ENCODE measurements around the gene DNAJC15.

DNAJC15 gene

GRCh38 chr13:43129066-43129465 lies 105.7 kb downstream of the DNAJC15 start:
- DNase-seq: no peak

DNA sequence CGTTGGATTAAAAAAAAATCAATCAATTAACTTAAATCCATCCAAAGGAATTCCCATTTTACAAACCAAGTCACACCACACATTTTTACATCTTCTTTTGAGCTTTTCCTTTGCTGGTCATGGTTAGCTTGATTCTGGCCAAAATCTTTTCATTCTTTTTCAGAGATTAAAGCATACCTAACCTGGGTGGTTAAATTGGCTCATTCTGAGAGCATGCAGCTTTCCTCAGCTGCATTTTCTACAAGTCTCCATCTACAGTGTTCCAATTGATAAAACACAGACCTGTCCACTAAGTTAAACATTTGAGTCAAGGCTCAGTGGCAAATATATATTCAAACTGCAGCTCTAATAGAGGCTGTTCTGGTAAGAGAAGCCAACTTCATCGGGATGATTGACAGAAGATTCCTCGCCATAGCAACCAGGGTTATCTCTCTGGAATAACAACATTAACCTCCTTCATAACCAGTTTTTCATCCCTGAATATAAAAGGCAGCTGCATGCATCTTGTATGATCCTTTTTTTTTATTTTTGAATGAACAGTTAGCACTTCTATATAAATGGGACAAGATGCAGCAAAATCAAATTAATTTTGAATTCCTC lies 106.2 kb downstream of the DNAJC15 start:
- no peak for DNase-seq

- no peak for DNase-seq
Measured at GRCh38 chr13:43132257-43132656, 108.9 kb downstream of the DNAJC15 start.

DNA sequence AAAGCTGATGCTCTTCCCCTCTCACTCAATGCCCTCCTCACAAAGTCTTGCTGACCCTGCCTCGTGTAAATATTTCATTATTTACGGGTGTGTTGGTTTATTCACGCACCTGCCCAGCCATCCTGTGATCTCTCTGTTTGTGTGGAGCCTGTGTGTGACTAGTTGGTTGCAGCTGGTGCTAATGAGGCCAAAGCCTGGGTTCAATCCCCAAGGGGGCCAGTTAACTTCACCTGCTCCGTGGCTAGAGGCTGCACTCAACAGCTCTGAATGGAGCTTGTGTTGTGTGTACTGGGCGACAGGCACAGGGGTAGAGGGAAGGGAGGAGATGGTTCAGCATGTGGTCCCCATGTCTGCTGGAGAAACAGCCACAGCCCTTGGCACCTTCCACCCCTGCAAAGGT lies 109.5 kb downstream of the DNAJC15 start:
- DNase-seq: no peak

DNA sequence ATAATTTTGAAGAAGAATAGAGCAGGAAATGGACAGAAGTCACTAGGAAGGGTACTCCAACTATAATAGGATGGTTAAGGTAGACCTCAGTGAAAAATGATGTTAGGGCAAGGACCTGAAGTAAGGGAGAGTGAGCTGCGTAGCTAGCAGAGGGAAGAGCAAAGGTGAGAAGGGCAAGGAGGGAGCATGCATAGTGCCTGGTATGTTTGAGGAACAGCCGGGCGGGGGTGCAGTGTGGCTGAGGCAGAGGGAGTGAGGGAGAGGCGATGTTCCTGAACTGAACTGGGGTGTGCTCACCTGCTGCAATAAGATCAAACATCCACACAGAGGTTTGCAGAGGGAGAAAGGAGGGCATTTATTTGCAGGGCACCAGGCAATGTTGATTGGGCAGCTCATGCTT lies 110.4 kb downstream of the DNAJC15 start:
- DNase-seq: no peak

- DNase-seq: no peak
Measured at GRCh38 chr13:43134868-43135267, 111.5 kb downstream of the DNAJC15 start.

- no peak for DNase-seq
Measured at GRCh38 chr13:43135516-43135915, 112.1 kb downstream of the DNAJC15 start.

DNA sequence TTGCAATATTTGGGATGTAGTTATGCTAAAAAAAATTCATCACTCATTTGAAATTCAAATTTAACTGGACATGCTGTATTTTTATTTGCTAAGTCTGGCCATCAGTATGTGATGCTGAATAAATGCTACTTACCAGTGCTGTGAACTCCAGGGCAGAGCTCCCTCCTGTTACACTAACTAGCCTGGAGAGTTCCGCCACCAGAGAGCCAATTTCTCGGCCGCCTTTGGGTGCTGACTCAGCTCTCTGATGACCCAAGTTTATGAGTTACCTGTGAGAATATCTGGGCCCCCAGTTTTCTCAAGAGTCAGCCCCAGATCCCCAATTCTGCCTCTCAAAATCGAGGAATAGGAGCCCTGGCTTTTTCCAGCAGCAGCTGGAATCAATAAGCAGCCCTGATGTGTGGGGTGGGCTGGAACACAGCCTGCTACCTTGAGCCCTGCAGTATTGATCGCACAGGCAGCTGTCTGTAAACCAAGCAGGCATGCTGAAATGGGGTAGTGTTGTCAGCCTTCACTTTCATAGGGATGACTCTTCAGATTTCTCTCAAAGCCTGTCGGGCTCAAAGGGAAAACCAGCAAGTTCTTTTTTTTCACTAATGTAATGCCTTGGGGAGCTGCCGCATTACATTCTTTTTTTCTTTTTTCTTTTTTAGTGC lies 113.7 kb downstream of the DNAJC15 start:
- no peak for DNase-seq

DNA sequence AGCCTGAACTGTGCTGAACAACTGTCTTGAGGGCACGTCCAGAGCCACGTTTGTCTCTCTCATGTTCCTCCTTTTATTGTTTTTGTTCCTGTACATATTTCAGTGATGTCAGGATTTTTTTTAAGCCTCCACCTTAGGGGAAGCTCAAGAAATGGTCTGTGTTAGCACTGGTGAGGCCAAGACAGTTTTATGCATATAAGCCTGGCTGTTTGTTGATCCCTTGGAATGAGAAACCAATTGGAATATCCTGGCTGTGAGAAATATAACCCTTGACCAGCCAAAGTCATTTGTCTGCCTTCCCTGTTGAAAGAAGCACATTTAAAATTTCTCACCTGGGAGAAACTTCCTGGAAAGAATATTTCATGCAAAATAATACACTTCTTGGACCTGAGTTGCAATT lies 115.8 kb downstream of the DNAJC15 start:
- DNase-seq: no peak

- no peak for DNase-seq
Measured at GRCh38 chr13:43139921-43140320, 116.5 kb downstream of the DNAJC15 start.

- DNase-seq: no peak
Measured at GRCh38 chr13:43140985-43141384, 117.6 kb downstream of the DNAJC15 start.

DNA sequence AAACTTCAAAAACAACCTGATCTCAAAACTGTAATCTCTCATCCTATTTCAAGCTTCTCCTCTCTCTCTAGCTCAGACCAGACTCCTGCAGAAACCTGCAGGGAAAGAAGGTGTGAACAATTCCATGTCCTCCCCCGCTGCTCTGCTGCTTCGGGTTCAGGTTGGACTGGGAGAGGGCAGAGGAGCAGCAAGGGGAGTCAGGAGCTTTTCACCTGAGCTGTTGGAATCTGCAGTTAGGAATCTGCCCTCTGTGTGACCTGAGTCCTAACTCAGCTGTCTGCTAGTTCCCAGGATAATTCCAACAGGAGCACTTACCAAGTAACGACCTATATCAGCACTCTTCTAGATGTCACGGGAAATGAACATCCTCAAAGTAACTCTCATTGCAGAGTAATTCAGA lies 118.3 kb downstream of the DNAJC15 start:
- no peak for DNase-seq

- DNase-seq: no peak
Measured at GRCh38 chr13:43143591-43143990, 120.2 kb downstream of the DNAJC15 start.

DNA sequence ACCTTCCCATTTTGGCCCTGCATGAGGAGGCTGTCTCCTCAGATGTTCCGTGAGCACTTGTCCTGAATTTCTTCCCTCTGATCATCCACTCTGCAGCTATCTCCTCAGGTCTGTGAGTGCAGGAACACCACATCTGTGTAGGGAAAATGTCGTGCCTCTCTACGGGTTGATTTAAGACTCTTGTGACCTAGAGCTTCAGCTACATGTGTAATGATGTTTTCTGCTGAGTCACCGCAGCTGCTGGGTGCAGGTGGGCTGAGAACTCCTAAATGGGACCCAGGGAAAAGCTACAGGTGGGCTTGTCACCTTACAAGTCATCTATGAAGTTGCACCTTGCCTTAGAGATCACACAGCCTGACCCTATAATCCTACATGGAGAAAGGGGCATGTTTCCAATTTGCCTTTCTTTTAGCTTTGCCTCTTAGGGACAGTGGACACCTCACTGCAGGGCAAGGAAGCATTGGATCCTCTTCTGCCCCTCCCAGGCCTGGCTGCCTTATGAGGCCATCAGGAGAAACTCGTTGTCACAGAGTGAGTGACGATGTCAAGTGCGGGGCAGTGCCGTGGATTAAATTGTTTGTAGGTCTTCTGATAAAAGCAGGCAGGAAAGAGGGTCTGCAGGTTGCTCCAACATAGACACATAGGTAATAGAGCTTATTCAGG lies 122.3 kb downstream of the DNAJC15 start:
- no peak for DNase-seq

GRCh38 chr13:43146400-43146799 lies 123.0 kb downstream of the DNAJC15 start:
- no peak for DNase-seq

GRCh38 chr13:43150369-43151207 lies 127.2 kb downstream of the DNAJC15 start:
- DNase-seq: no peak

DNA sequence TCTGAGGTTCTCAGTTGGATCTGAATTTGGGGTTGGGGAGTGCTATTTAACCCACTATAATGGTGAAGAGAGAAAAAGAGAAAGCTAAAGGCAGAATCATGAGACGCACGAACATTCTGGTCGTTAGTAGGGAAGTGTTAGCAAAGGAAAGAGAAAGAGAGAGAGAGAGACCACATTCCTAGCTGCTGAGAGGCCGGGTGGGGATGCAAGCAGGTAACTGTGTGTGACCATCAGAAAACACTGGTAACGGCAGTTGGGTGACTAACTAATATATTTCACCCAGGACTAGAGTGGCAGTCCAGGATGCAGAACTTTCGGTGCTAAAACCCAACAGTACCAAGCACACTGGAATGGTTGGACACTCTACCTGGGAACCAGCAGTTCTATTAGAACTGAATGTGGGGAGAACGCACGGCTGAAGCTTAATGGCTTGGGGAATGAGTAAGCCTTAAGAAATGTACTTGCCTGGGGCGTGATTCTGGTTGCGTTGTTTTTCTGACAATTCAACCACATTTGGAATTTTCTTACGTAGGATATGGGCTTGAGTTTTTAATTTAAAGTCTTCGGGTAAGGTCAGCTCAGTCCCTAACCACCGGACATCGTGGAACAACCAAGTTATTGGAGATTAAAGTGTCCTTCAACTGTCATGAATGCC lies 130.2 kb downstream of the DNAJC15 start:
- no peak for DNase-seq

DNA sequence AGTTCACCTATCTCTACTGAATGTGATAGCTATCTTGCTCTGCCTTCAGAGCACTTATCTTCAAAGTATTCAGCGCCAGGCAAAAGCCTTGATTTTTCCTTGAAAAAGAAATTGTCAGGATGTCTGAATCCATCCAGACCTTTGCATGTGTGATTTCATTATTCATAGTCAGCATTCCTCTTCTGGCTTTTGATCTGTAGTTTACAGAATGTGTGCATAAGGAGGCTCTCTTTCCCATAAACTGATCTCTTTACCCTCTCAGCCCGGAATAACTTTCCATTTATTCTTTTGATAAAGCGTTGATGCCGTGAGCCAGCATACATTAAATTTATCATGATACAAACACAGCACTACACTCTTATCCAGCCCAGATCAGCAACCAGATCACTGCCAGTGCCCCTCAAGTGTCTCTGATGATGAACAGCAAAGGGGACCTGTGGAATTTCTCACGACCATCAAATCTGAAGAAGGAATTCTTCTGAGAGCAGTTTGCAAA lies 130.8 kb downstream of the DNAJC15 start:
- DNase-seq: no peak

- no peak for DNase-seq
Measured at GRCh38 chr13:43154839-43155238, 131.5 kb downstream of the DNAJC15 start.

DNA sequence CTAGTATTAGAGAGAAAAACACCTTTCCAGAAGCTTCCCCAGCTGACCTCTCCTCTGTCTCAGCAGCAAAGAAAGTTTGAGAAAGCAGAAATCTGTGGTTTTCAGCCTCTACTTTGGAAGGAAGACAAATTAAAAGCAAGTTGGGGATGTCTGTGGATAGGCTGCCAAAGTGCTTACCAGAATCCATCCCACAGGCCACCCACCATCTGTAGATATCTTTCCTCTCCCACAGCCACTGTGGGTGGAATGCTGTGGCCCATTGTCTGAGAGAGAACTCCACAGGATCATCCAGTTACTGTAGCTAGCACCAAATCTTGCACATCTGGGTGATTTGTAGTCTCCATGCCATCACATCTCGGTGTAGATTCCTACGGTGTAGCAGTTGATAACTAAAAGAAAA lies 133.5 kb downstream of the DNAJC15 start:
- no peak for DNase-seq

GRCh38 chr13:43157796-43158195 lies 134.4 kb downstream of the DNAJC15 start:
- DNase-seq: no peak

DNA sequence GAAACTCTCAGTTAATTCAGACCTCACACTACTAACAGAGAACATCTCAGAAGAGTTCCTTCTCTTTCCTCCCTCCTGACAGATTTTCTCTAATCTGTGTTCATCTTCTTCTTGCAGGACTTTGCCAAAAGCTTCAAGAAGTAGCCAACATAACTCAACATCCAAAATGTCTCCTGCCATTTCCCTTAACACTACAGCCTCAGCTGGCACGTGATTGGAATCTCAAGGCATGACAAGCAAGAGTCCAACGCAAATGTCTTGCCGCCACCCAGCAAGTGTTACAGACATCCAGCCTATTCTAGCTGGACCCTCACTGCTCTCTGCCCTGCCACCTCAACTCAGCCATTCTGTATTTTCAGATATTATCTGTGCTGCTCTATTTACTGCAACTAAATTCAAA lies 135.1 kb downstream of the DNAJC15 start:
- DNase-seq: no peak

DNA sequence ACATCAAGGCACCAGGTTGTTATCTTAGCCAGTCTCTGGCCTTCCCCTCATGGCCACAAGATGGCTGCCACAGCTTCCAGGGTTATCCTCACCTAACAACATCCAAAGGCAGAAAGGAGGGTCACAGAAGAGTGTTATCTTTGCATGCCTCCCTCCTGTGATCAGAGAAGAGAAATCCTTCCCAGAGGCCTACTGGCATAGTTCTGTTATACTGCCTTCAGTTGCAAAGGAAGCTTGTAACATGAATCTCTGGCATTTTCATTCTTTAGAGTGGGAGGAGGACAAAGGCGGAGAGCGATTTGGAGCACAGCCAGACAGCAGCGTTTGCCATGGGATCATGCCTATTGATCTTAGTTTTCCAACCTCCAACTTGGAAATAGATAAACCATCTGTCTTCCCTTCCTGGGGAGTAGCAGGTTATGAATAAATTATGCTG lies 135.7 kb downstream of the DNAJC15 start:
- no peak for DNase-seq
